MM.1S (cell line): ENCODE results near the gene NLK.

Experiments used
- DNase-seq: peaks from one replicate; pipeline ENCODE4 v3.0.0-alpha.2; 2015
- H2AFZ ChIP-seq: fragments of 300-600 bp; sonication (generic); 2 replicates; pipeline ENCODE4 v1.6.0; 2016; ENCODE audit warnings: antibody characterized with exemption, low read length
- H3F3A ChIP-seq: fragments of 300-600 bp; sonication (generic); 2 replicates; pipeline ENCODE4 v1.6.1; 2016; ENCODE audit warnings: mild to moderate bottlenecking, antibody characterized with exemption, low read length, moderate library complexity, mixed read lengths; ENCODE audit not compliant: insufficient read depth
- H3K27ac ChIP-seq: fragments of 300-600 bp; sonication (generic); 2 replicates; pipeline ENCODE4 v1.5.1; 2016; ENCODE audit warnings: mild to moderate bottlenecking, low read length
- H3K27me3 ChIP-seq: fragments of 300-600 bp; sonication (generic); replicated peaks from 2 replicates; pipeline ENCODE4 v1.6.0; 2016; ENCODE audit warnings: low read length; ENCODE audit not compliant: insufficient read depth
- H3K36me3 ChIP-seq: fragments of 300-600 bp; sonication (generic); replicated peaks from 2 replicates; pipeline ENCODE4 v1.6.1; 2016; ENCODE audit warnings: mild to moderate bottlenecking, low read length, mixed read lengths; ENCODE audit not compliant: insufficient read depth
- H3K4me1 ChIP-seq: fragments of 300-600 bp; sonication (generic); 2 replicates; pipeline ENCODE4 v1.6.1; 2016; ENCODE audit warnings: low read length, mixed read lengths
- H3K4me2 ChIP-seq: fragments of 300-600 bp; sonication (generic); 2 replicates; pipeline ENCODE4 v1.6.0; 2016; ENCODE audit warnings: low read depth, low read length
- H3K4me3 ChIP-seq: fragments of 300-600 bp; sonication (generic); 2 replicates; pipeline ENCODE4 v1.5.1; 2016; ENCODE audit warnings: low read length, mixed read lengths
- H3K79me2 ChIP-seq: fragments of 300-600 bp; sonication (generic); 2 replicates; pipeline ENCODE4 v1.6.1; 2016; ENCODE audit warnings: mixed run types, low read length, mixed read lengths
- H3K9ac ChIP-seq: fragments of 300-600 bp; sonication (generic); 2 replicates; pipeline ENCODE4 v1.6.1; 2016; ENCODE audit warnings: low read length, mixed read lengths
- H3K9me2 ChIP-seq: fragments of 300-600 bp; sonication (generic); replicated peaks from 2 replicates; pipeline ENCODE4 v1.6.1; 2016; ENCODE audit warnings: mild to moderate bottlenecking, low read length, mixed read lengths; ENCODE audit not compliant: insufficient read depth
- H3K9me3 ChIP-seq: fragments of 300-600 bp; sonication (generic); replicated peaks from 2 replicates; pipeline ENCODE4 v1.6.1; 2016; ENCODE audit warnings: mild to moderate bottlenecking, low read length, mixed read lengths; ENCODE audit not compliant: insufficient read depth
- H4K20me1 ChIP-seq: fragments of 300-600 bp; sonication (generic); 2 replicates; pipeline ENCODE4 v1.6.1; 2016; ENCODE audit warnings: mild to moderate bottlenecking, low read length, moderate library complexity, mixed read lengths; ENCODE audit not compliant: insufficient read depth
- EZH2 ChIP-seq: fragments of 300-600 bp; sonication (generic); optimal IDR thresholded peaks from 2 replicates; pipeline ENCODE3; 2017; ENCODE audit warnings: low read depth, mild to moderate bottlenecking, antibody characterized with exemption, low read length, mixed read lengths
- EZH2phosphoT487 ChIP-seq: fragments of 300-600 bp; sonication (generic); IDR thresholded peaks from 2 replicates; pipeline ENCODE4 v1.6.1; 2018; ENCODE audit warnings: antibody characterized with exemption, low read length
- TF ChIP-seq, protein P1 (sequence below): fragments of 300-600 bp; sonication (generic); IDR thresholded peaks from 2 replicates; pipeline ENCODE4 v1.5.1; 2016; ENCODE audit warnings: antibody characterized with exemption, low read length, mixed read lengths

NLK gene

GRCh38 chr17:28170771-28171170 is 128.3 kb downstream of the NLK start:
- no peaks in the 10 kb centered on the region for H3K79me2 ChIP-seq
- no peaks in the 10 kb centered on the region for H3F3A ChIP-seq
- H3K4me2 ChIP-seq = no peak overlapping the region
- H3K27me3 ChIP-seq = no peaks in the 10 kb centered on the region
- no peaks in the 10 kb centered on the region for H3K9me3 ChIP-seq
- H3K9me2 ChIP-seq = no peaks in the 10 kb centered on the region
- no peak overlapping the region for H3K9ac ChIP-seq
- H3K4me3 ChIP-seq = no peak overlapping the region
- no peak overlapping the region for H3K27ac ChIP-seq
- TF ChIP-seq EZH2phosphoT487 (no peak), EZH2 (no peak)
- TF ChIP-seq, protein P1, sequence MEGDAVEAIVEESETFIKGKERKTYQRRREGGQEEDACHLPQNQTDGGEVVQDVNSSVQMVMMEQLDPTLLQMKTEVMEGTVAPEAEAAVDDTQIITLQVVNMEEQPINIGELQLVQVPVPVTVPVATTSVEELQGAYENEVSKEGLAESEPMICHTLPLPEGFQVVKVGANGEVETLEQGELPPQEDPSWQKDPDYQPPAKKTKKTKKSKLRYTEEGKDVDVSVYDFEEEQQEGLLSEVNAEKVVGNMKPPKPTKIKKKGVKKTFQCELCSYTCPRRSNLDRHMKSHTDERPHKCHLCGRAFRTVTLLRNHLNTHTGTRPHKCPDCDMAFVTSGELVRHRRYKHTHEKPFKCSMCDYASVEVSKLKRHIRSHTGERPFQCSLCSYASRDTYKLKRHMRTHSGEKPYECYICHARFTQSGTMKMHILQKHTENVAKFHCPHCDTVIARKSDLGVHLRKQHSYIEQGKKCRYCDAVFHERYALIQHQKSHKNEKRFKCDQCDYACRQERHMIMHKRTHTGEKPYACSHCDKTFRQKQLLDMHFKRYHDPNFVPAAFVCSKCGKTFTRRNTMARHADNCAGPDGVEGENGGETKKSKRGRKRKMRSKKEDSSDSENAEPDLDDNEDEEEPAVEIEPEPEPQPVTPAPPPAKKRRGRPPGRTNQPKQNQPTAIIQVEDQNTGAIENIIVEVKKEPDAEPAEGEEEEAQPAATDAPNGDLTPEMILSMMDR = no peak
- H4K20me1 ChIP-seq = no peaks in the 10 kb centered on the region
- no peak for DNase-seq
- H3K4me1 ChIP-seq = no peaks in the 10 kb centered on the region
- H3K36me3 ChIP-seq = no peaks in the 10 kb centered on the region
- H2AFZ ChIP-seq = no peak overlapping the region

GRCh38 chr17:28173031-28173561 is 130.6 kb downstream of the NLK start:
- no peaks in the 10 kb centered on the region for H3K36me3 ChIP-seq
- TF ChIP-seq, protein P1 = no peak
- TF ChIP-seq EZH2 (no peak), EZH2phosphoT487 (no peak)
- no peak overlapping the region for H3K4me3 ChIP-seq
- H4K20me1 ChIP-seq = no peaks in the 10 kb centered on the region
- H3K79me2 ChIP-seq = no peaks in the 10 kb centered on the region
- H3K9me2 ChIP-seq = no peaks in the 10 kb centered on the region
- no peak overlapping the region for H3K27ac ChIP-seq
- DNase-seq = no peak
- H3F3A ChIP-seq = no peaks in the 10 kb centered on the region
- no peaks in the 10 kb centered on the region for H3K4me1 ChIP-seq
- no peak overlapping the region for H2AFZ ChIP-seq
- no peaks in the 10 kb centered on the region for H3K27me3 ChIP-seq
- no peak overlapping the region for H3K4me2 ChIP-seq
- H3K9me3 ChIP-seq = no peaks in the 10 kb centered on the region
- no peak overlapping the region for H3K9ac ChIP-seq

GRCh38 chr17:28173801-28174200 is 131.3 kb downstream of the NLK start:
- Histone ChIP-seq H4K20me1 (no peaks in the 10 kb centered on the region), H3F3A (no peaks in the 10 kb centered on the region), H3K9me3 (no peaks in the 10 kb centered on the region), H3K9ac (no peak overlapping the region), H3K4me3 (no peak overlapping the region), H2AFZ (no peak overlapping the region), H3K9me2 (no peaks in the 10 kb centered on the region), H3K27ac (no peak overlapping the region), H3K4me1 (no peaks in the 10 kb centered on the region), H3K4me2 (no peak overlapping the region), H3K36me3 (no peaks in the 10 kb centered on the region), H3K27me3 (no peaks in the 10 kb centered on the region), H3K79me2 (no peaks in the 10 kb centered on the region)
- TF ChIP-seq, protein P1 = no peak
- TF ChIP-seq EZH2 (no peak), EZH2phosphoT487 (no peak)
- DNase-seq = no peak
